GM12874 (cell line): ENCODE results near the gene GALE.

Experiments
- CTCF ChIP-seq: IDR thresholded peaks from 2 replicates; pipeline ENCODE4 v1.5.1; 2011; ENCODE audit warnings: low read depth, mild to moderate bottlenecking, control low read depth, low read length, moderate library complexity; ENCODE audit not compliant: insufficient read depth

GALE gene

GRCh38 chr1:23777979-23778814 lies 22.4 kb downstream of the GALE start, which contains the start of gene PITHD1:
TSS of gene PITHD1 (plus strand) at chr1:23778418. CDS start at chr1:23778516, 98 bp downstream.
- no peak for TF ChIP-seq CTCF

GRCh38 chr1:23776217-23776616 lies 24.3 kb downstream of the GALE start:
- no peak for TF ChIP-seq CTCF

GRCh38 chr1:23774174-23774880 lies 26.2 kb downstream of the GALE start:
- TF ChIP-seq CTCF = no peak

GRCh38 chr1:23772854-23773242 lies 27.7 kb downstream of the GALE start:
- no peak for TF ChIP-seq CTCF

GRCh38 chr1:23772049-23772853 lies 28.3 kb downstream of the GALE start:
- TF ChIP-seq CTCF = peak; percentile 93

GRCh38 chr1:23768733-23769132 lies 31.8 kb downstream of the GALE start:
- no peak for TF ChIP-seq CTCF
